Non-pigmented ciliary epithelial cell (primary cell): Measurements from ENCODE around the gene RYR3.

Experiments
- DNase-seq: peaks from one replicate; pipeline ENCODE4 v3.0.0-alpha.2; 2010; ENCODE audit warnings: low read depth

Gene RYR3

GRCh38 chr15:33894193-33894592 lies 583.4 kb downstream of the RYR3 start:
- DNase-seq: no peak

- DNase-seq: no peak
These were observed 591.3 kb downstream of the RYR3 start for GRCh38 chr15:33902043-33902442.

GRCh38 chr15:33903661-33904060 lies 592.9 kb downstream of the RYR3 start:
- DNase-seq: no peak

GRCh38 chr15:33907326-33907725 lies 596.6 kb downstream of the RYR3 start:
- DNase-seq: no peak

- no peak for DNase-seq
These were observed 597.6 kb downstream of the RYR3 start for GRCh38 chr15:33908406-33908805.

GRCh38 chr15:33910741-33911140 lies 600.0 kb downstream of the RYR3 start:
- DNase-seq: no peak

- DNase-seq: no peak
These were observed 601.6 kb downstream of the RYR3 start for GRCh38 chr15:33912326-33912725.

GRCh38 chr15:33913459-33913858 lies 602.7 kb downstream of the RYR3 start:
- no peak for DNase-seq
